Measurements from ENCODE around the gene LTBP4.
"Not testable (repeated sequence)": the region's sequence is repeated elsewhere in the genome, so short reads cannot be mapped to it uniquely, and the experiment has no call there.

LTBP4 gene

DNA sequence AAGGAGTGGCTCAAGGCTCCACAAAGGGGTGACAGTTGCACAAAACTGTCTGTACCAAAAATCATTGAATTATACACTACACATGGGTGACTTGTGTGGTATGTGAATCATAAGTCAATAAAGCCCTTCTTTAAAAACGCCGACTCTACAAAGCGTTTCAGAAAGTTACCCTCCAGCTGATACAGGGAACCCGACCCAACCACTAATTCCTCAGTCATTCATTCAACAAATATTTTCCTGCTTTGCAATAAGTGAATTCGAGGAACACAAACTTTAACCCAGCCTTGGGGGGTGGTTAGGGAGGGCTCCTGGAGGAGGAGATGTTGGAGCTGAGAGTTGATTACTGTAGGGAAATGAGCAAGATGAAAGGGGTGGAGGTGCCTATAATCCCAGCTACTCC lies 32.0 kb downstream of the LTBP4 start:
- DNase-seq: no peak

DNA sequence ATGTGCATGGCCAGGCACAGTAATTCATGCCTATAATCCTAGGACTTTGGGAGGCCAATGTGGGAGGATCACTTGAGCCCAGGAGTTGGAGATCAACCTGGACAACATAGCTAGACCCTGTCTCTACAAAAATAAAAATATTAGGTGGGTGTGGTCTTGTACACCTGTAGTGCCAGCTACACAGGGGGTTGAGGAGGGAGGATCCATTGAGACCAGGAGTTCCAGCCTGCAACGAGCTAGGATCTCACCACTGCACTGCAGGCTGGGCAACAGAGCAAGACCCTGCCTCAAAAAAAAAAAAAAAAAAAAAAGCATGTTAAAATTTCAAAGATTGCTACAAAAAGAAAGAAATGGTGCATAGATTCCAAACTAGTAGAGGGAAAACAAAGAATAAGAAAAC lies 37.2 kb downstream of the LTBP4 start:
- DNase-seq: no peak

DNA sequence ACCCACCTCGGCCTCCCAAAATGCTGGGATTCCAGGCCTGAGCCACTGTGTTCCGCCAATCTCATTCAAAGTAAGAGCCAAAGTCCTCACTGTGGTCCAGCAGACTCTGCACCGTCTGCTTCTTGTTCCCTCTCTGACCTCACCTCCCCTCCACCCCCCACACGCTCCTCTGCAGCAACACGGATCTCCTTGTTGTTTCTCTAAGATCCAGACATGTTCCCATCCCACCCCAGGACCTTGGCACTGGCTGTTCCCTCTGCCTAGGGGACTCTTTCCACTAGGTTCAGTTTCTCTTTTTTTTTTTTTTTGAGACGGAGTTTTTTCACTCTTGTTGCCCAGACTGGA lies 38.4 kb downstream of the LTBP4 start:
- DNase-seq: no peak

DNA sequence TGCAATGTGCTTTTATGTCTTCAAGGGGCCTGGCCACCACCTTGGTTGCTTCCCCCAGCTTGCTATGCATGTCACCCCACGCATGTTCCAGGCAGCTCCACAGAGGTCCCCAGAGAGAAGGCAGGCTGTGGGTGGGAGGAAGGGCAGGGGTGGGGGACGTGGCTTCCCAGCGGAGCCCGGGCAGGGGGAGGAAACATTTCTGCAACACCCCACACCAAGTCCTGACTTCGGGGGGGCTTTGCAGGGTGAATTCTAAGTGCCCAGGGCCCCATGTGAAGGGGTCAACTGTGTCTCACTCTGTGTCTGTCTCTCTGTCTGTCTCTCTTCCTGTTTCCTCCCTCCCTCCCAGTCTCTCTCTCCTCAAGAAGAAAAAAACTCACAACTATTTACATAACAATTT lies 39.6 kb downstream of the LTBP4 start:
- no peak for DNase-seq

DNA sequence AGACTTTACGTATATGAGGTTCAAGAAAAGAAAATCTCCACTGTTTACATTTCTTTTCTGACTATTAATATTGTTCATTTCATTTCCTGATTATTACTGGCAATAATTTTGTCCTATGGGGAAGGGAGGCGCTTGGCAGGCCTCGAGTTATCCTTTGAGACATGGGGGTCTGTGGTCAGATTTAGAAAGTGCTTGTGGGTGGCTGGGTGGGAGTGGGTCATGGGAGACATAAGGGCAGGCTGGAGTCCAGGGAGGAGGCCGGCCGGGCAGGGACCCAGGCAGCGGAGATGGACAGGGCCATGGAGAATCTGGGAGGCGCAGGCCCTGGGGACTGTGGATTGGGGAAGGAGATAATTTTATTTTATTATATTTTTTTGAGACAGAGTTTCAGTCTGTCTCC lies 40.1 kb downstream of the LTBP4 start:
- DNase-seq: no peak

DNA sequence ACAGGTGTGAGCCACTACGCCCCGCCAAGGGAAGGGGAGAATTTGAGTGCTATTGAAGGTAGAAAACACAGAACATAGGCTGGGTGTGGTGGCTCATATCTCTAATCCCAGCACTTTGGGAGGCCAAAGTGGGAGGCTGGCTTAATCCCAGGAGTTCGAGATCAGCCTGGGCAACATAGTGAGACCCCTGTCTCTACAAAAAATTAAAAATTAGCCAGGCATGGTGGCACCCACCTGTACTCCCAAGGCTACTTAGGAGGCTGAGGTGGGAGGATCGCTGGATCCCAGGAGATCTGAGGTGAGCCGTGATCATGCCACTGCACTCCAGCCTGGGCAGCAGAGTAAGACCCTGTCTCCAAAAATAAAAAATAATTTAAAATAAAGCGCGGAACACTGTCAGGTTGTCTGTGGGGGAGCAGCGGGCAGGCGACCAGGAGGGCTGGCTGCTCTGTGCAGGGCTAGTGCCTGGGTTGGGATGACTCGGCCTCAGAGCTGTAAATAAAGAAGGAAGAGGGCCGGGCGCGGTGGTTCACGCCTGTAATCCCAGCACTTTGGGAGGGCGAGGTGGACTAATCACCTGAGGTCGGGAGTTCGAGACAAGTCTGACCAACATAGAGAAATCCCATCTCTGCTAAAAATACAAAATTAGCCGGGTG lies 41.0 kb downstream of the LTBP4 start:
- DNase-seq: no peak

DNA sequence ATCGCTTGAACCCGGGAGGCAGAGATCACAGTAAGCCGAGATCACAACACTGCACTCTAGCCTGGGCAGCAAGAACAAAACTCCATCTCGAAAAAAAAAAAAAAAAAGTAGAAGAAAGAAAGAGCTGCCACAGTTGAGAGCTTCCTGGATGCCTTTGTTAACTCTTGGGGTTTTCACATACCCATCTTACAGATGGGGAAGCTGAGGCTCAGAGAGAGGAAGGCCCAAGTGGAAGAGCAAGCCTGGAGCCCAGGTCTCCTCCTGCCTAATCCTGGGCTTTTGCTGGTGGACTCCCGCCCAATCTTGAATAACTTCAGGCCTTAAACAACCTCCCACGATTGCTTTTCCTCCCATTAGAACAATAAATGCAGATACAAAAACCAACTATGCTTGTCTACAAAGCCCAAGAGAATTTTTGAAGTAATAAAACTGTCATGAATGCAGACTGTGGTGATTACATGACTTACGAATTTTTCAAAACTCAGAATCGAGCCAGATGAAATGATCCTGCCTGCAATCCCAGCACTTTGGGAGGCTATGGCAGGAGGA lies 41.7 kb downstream of the LTBP4 start:
- no peak for DNase-seq

DNA sequence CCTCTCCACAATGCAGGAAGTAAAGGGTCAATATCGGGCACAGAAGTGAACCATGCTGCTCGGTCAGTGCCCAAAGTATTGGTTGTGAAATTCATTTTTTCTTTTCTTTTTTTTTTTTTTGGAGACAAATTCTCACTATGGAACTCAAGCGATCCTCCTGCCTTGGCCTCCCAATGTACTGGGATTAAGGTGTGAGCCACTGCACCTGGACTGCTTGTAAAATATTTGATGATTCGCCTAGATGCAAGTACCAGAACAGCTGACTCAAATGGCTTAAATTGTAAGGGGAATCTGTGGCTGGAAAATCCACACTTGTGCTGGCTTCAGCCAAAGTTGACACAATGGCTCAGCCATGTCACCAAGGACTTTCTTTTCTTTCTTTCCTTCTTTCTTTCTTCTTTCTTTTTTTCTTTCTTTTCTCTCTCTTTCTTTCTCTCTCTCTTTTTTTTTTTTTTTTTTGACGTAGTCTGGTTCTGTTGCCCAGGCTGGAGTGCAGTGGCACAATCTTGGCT lies 45.6 kb downstream of the LTBP4 start:
- no peak for DNase-seq

DNA sequence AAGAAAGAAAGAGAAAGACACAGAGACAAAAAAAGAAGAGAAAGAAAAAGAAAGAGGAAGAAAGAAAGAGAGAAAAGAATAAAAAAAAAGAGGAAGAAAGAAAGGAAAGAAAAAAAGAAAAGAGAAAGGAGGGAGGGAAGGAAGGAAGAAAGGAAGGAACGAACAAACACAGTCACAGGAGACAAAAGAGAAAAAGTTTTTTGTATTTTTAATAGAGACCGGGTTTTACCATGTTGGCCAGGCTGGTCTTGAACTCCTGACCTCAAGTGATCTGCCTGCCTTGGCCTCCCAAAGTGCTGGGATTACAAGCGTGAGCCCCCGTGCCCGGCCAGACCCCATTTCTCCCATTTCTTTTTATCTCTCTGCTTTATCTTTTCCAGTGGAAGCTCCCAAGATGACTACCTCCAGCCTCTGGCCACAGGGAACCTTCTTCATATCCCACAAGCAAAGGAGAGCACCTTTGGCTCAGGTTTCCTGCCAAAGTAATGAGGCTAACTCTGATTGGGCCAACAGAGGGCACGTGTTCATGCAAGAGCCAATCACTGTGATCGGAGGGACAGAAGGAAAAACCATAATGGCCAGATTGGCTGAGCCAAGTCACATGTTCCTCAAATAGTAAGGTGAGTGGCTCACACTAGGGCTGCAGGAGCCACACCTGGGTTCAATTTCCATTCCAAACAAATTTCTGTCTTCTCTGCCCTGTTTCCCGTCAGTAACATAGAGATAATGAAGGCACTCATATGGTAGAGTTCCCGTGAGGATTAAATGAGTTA lies 48.9 kb downstream of the LTBP4 start:
- not testable (repeated sequence) for DNase-seq

DNA sequence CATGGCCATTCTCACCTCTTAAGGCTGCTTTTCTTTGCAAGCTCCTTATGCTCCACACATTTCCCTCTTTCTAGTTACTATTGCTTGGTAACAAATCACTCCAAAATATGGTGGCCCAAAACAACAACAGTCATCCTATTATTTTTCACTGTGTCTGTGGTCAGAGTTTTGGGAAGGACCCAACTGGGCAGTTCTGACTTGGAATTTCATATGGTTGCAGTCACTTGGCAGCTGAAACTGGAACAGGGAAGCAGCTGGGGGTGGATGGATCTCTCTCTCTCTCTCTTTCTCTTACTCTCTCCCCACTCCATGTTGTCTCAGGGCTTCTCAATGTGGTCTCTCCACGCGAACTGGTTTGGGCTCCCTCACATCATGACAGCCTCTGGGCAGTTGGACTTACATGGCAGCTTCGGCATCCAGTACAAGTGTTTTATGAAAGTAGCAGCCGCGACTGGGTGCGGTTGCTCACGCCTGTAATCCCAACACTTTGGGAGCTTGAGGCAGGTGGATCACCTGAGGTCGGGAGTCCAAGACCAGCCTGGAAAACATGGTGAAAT lies 49.7 kb downstream of the LTBP4 start:
- DNase-seq: no peak

DNA sequence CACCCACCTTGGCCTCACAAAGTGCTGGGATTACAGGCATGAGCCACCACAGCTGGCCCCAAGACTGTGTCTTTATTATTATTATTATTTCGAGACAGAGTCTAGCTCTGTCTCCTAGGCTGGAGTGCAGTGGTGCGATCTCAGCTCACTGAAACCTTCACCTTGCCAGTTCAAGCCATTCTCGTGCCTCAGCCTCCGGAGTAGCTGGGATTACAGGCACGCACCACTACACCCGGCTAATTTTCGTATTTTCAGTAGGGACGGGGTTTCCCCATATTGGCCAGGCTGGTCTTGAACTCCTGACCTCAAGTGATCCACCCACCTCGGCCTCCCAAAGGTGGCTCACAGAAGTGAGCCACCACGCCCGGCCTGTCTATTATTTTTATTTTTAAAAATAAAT lies 51.1 kb downstream of the LTBP4 start:
- DNase-seq: not testable (repeated sequence)

DNA sequence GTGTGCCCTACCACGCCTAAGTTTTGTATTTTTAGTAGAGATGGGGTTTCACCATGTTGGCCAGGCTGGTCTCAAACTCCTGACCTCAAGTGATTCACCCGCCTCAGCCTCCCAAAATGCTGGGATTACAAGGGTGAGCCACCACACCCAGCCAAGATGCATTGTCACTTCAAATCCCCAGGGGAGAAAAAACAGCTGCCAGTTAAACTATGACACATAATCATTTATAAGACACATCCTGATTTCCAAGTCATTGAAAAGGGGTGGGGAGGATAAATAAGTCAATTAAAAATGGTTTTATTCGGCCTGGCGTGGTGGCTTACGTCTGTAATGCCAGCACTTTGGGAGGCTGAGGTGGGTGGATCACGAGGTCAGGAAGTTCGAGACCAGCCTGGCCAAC lies 54.5 kb downstream of the LTBP4 start:
- not testable (repeated sequence) for DNase-seq

DNA sequence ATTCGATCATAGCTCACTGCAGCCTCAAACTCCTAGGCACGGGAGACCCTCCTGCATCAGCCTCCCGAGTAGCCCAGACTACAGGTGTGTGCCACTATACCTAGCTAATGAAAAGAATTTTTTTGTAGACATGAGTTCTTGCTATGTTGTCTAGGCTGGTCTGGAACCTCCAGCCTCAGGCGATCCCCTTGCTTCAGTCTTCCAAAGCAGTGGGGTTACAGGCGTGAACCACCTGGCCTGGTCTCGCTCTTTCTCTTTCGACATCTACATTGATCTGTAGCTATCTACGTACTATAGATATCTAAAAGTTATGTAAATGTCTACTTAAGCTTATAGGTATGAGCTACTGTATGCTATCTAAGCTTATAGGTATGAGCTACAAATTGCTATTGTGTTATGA lies 56.9 kb downstream of the LTBP4 start:
- DNase-seq: no peak

DNA sequence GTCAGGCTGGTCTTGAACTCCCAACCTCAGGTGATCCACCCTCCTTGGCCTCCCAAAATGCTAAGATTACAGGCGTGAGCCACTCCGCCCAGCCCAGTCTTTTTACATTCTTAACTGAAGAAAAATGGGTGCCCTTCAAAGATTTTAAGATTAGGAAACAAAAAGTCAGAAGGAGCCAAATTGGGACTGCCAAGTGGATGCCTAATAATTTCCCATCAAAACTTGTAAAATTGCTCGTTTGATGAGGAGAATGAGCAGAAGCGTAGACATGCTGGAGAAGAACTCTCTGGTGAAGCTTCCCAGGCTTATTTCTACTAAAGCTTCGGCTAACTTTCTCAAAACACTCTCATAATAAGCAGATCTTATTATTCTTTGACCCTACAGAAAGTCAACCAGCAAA lies 57.9 kb downstream of the LTBP4 start:
- no peak for DNase-seq

DNA sequence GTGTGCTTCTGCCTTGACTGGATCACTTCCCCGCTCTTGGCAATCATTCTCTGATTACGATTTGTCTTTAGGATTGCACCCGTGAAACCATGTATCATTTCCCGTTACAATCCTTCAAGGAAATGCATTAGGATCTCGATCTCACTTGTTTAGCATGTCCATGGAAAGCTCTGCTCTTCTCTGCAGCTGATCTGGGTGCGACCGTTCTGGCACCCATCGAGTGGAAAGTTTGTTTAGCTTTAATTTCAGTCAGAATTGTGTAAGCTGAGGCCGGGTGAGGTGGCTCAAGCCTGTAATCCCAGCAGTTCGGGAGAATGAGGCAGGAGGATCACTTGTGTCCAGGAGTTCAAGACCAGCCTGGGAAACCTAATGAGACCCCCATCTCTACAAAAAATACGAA lies 58.4 kb downstream of the LTBP4 start:
- no peak for DNase-seq

DNA sequence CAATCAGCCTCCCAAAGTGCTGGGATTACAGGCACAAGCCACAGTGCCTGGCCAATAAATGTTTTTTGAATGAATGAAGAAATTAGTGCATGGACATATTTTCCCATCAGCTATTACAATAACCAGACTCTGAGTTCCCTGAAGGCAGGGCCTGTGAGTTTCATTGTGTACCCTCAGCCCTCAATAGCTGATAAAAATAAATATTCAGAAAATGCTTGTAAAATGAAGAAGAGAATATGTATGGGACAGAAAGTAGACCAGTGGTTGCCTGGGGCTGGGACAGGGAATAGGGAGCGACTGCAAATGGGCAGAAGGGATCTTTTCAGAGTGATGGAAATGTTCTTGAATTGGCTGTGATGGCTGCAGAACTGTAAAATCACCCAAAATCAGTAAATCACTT lies 60.4 kb downstream of the LTBP4 start:
- DNase-seq: no peak

DNA sequence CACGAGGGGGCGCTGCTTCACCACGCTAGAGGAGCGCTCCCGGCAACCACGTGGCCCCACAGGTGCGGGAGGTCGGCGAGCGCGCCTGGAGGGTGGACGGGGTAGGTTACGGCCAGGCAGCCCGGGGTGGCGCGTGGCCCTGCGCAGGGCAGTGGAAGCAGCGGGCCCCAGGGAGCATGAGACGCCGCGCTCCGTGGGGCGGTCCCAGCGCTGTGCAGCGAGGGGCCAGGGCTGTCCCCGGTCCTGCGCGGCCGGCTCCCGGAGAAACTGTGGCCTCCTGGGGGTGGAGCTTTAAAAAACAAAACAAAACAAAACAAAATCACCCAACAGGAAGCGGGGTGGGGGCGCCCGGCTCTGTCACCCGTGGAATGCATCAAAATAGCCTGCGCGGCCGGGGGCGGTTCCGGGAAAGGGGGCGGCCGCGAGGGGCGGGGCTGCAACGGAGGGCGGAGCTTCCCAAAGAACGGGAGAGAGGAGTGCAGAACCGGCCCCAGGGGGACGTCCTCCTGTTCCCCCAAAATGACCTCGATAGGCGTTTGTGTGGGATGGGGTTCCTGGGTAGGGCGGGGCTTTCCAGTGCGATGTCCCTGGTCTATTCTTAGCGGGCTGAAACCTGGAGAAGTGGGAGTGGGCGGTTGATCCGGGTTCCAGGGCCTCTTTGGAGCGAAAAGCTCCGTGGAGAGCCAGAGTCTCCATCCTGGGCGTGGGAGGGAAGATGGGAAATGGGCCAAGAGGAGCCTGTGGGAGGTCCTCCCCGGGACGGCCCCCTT lies 61.9 kb downstream of the LTBP4 start:
- DNase-seq: peak; percentile 61

DNA sequence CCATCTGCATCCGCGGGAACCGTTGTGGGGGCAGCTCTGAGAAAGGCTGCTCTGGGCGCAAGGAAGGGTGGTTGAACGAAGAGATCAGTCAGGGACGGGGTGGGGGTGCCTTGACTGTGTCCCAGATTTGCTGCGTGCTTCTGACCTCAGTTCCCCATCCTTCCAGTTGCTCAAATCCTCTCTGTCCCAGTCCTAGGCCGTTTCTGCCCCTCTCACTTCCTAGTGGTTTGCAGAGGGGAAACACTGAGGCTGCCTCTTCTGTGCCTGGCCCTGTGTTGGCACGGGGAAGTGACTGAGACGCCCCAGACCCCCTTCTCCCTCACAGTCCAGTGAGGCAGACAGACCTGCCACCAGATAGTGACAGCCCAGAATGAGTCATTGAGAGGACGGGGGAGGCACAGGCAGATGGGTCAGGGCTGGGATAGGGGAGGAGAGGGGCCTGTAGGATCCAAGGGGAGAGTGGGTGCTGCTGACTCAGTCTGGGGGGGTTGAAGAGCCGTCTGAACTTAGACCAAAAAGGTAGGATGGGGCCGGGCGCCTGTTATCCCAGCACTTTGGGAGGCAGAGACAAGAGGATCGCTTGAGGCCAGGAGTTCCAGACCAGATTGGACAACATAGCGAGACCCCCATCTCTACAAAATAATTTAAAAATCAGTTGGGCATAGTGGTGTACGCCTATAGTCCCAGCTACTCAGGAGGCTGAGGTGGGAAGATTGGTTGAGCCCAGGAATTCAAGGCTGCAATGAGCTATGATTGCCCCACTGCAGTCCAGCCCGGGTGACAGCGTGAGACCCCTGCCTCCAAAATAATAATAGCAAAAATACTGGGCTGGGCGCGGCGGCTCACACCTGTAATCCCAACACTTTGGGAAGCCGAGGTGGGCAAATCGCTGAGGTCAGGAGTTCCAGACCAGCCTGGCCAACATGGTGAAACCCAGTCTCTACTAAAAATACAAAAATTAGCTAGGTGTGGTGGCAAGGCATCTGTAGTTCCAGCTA lies 62.8 kb downstream of the LTBP4 start:
- no peak for DNase-seq

DNA sequence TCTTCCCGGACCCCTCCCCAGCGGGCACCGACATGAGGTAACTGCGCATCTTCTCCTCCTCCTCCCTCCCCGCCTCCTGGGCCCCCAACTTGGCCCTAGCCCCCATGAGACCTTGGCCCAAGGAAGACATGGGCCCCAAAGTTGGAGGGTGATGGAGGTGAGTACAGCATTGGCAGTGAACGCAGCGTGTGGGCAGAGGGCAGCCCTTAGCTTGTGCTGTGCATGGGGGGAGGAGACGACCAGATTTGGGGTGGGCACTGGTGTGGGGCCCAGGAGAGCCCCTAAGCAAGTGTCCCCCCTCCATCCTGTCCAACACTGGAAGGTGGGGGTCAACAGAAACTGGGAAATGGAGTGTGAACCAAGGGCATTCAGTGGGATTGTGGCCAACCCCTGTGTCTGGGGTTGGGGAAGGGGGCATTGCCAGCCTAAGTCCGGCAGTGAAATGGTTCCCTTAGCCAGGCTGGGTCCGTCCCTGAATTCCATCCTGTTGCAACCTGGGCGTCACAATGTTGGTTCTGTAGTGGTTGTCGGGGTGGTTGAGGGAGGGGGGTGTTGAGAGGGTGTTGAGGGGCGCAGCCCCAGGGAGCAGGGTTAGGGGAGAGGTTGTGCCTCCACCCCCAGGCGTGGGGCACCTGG lies 65.8 kb downstream of the LTBP4 start:
- DNase-seq: no peak

DNA sequence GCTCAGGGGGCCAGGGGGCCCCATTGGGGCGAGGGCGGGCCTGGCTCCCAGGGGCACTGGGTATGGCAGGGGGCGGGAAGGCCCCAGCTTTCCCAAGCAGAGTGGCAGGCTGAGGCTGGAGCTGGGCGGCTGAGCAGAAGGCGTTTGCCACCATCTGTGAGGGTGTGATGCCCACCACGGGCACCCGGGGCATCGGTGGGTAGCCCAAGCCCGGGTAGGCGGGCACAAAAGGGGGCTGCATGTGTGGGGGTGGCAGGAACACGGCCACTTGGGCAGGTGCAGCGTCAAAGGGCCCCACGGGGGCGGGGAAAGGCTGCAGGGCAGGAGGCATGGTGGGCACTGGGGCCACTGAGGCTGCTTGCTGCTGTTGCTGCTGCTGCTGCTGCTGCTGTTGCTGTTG lies 66.4 kb downstream of the LTBP4 start:
- no peak for DNase-seq

DNA sequence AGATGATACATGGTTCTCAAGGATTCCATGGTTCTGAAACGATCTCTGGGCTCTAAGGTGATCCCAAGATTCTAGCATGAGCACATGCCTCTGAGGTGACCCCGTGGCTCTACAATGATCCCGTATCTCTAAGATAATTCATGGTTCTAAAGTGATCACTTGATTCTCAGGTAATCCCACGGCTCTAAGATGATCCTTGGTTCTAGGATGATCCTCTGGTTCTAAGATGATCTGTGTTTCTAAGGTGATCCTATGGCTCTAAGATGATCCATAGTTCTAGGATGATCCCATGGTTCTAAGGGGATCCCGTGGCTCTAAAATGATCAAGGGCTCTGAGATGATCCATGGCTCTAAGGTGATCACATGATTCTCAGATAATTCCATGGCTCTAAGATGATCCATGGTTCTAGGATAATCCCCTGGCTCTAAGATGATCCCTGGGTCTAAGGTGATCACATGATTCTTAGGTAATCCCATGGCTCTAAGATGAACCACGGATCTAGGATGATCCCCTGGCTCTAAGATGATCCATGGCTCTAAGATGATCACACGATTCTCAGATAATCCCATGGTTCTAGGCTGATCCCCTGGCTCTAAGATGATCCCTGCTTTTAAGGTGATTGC lies 67.9 kb downstream of the LTBP4 start:
- DNase-seq: no peak
